ENCODE measurements around the gene THEMIS. TPM values are rescaled to one million over a fixed set of nuclear protein-coding genes. Genes with fewer than 3 reads are reported as not detected.
A peak's percentile ranks its signal among the peaks of the same experiment; 100 is the strongest.

Gene THEMIS
- total RNA-seq, 1 donor from 2014 or later = not detected

GRCh38 chr6:127857051-127857637 lies 43.7 kb downstream of the THEMIS start:
- Mint-ChIP-seq H3K4me1 (no peaks in the 10 kb centered on the region), H3K27ac (no peak overlapping the region), H3K36me3 (no peaks in the 10 kb centered on the region), H3K9me3 (no peaks in the 10 kb centered on the region), H3K4me3 (no peak overlapping the region), H3K27me3 (ENCODE audit: insufficient read depth, low read depth) (no peaks in the 10 kb centered on the region)
- H3K9me3 ChIP-seq (ENCODE audit: low read depth) = no peaks in the 10 kb centered on the region
- DNase-seq (ENCODE audit: low spot score) = no peak
- H3K79me2 ChIP-seq (ENCODE audit: low read depth) = no peaks in the 10 kb centered on the region
- TF ChIP-seq CTCF (IDR thresholded peaks at IDR 0.05) (no peak), EZH2phosphoT487 (IDR thresholded peaks at IDR 0.05) (no peak), EZH2 (IDR thresholded peaks at IDR 0.05) (no peak)
- H4K20me1 ChIP-seq (ENCODE audit: low read depth) = no peaks in the 10 kb centered on the region
- H3K36me3 ChIP-seq = no peaks in the 10 kb centered on the region
- no peak overlapping the region for H3K4me3 ChIP-seq
- peaks cover 5% of the 10 kb centered on the region for H3K4me1 ChIP-seq
- no peaks in the 10 kb centered on the region for H3K27me3 ChIP-seq
- no peaks in the 10 kb centered on the region for H3F3A ChIP-seq (ENCODE audit: low read depth)
- H3K27ac ChIP-seq = no peak overlapping the region
- H3K4me2 ChIP-seq = no peak overlapping the region
- peak overlapping the region; percentile 64 for H2AFZ ChIP-seq (replicated peaks)
- no peak overlapping the region for H3K9ac ChIP-seq

- H2AFZ ChIP-seq (replicated peaks) = no peak overlapping the region
- H3K4me3 ChIP-seq = no peak overlapping the region
Measured at GRCh38 chr6:127855542-127856159, 45.2 kb downstream of the THEMIS start.

DNA sequence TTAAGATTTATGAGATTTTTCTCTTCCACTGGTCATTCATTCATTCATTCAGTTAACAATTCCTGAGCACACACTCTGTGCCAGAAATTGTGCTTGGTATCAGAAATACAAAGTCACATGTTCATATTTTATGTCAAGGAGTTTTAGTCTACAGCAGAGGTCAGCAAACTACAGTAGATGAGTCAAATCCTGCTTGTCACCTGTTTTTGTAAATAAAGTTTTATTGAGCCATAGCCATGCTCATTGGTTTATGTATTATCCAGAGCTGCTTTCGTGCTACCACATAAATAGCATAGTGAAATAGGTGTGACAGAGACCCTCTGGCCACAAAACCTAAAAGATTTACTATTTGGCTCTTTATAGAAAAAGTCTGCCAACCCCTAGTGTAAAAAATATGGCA lies 46.8 kb downstream of the THEMIS start:
- peaks cover 5% of the 10 kb centered on the region for H3K4me1 ChIP-seq
- H3K36me3 Mint-ChIP-seq = no peaks in the 10 kb centered on the region
- no peak overlapping the region for H3K9ac ChIP-seq
- no peak overlapping the region for H3K4me3 Mint-ChIP-seq
- H3K27me3 Mint-ChIP-seq (ENCODE audit: insufficient read depth, low read depth) = no peaks in the 10 kb centered on the region
- H3K27me3 ChIP-seq = no peaks in the 10 kb centered on the region
- H3K9me3 ChIP-seq (ENCODE audit: low read depth) = no peaks in the 10 kb centered on the region
- H2AFZ ChIP-seq (replicated peaks) = no peak overlapping the region
- H4K20me1 ChIP-seq (ENCODE audit: low read depth) = no peaks in the 10 kb centered on the region
- no peaks in the 10 kb centered on the region for H3F3A ChIP-seq (ENCODE audit: low read depth)
- no peaks in the 10 kb centered on the region for H3K36me3 ChIP-seq
- H3K79me2 ChIP-seq (ENCODE audit: low read depth) = no peaks in the 10 kb centered on the region
- no peak for DNase-seq (ENCODE audit: low spot score)
- no peak overlapping the region for H3K27ac Mint-ChIP-seq
- H3K4me2 ChIP-seq = no peak overlapping the region
- no peaks in the 10 kb centered on the region for H3K4me1 Mint-ChIP-seq
- TF ChIP-seq CTCF (IDR thresholded peaks at IDR 0.05) = no peak
- TF ChIP-seq EZH2 (IDR thresholded peaks at IDR 0.05) = no peak
- TF ChIP-seq EZH2phosphoT487 (IDR thresholded peaks at IDR 0.05) = no peak
- no peak overlapping the region for H3K4me3 ChIP-seq
- no peak overlapping the region for H3K27ac ChIP-seq
- no peaks in the 10 kb centered on the region for H3K9me3 Mint-ChIP-seq

More at GRCh38 chr6:127855542-127856159, 45.2 kb downstream of the THEMIS start:
- Histone ChIP-seq H3K9me3 (ENCODE audit: low read depth) (no peaks in the 10 kb centered on the region), H3K79me2 (ENCODE audit: low read depth) (no peaks in the 10 kb centered on the region), H3K27ac (no peak overlapping the region), H3K4me2 (no peak overlapping the region), H3K4me1 (peaks cover 5% of the 10 kb centered on the region), H3K9ac (no peak overlapping the region), H3K36me3 (no peaks in the 10 kb centered on the region), H3K27me3 (no peaks in the 10 kb centered on the region), H3F3A (ENCODE audit: low read depth) (no peaks in the 10 kb centered on the region), H4K20me1 (ENCODE audit: low read depth) (no peaks in the 10 kb centered on the region)
- H3K27me3 Mint-ChIP-seq (ENCODE audit: insufficient read depth, low read depth) = no peaks in the 10 kb centered on the region
- no peaks in the 10 kb centered on the region for H3K4me1 Mint-ChIP-seq
- DNase-seq (ENCODE audit: low spot score) = peak; percentile 18
- H3K27ac Mint-ChIP-seq = no peak overlapping the region
- H3K36me3 Mint-ChIP-seq = no peaks in the 10 kb centered on the region
- no peak overlapping the region for H3K4me3 Mint-ChIP-seq
- no peaks in the 10 kb centered on the region for H3K9me3 Mint-ChIP-seq
- TF ChIP-seq EZH2 (IDR thresholded peaks at IDR 0.05) (no peak), EZH2phosphoT487 (IDR thresholded peaks at IDR 0.05) (no peak), CTCF (IDR thresholded peaks at IDR 0.05) (peak; percentile 67)
